NCI-H226 (cell line): ENCODE data around the gene AQR.
"Not testable (repeated sequence)": the region's sequence is repeated elsewhere in the genome, so short reads cannot be mapped to it uniquely, and the experiment has no call there.

Source experiments
- DNase-seq: peaks from one replicate; pipeline ENCODE4 v3.0.0-alpha.2; 2015

The AQR gene

GRCh38 chr15:34952481-34952880, 17.1 kb downstream of the AQR start:
- no peak for DNase-seq

DNA sequence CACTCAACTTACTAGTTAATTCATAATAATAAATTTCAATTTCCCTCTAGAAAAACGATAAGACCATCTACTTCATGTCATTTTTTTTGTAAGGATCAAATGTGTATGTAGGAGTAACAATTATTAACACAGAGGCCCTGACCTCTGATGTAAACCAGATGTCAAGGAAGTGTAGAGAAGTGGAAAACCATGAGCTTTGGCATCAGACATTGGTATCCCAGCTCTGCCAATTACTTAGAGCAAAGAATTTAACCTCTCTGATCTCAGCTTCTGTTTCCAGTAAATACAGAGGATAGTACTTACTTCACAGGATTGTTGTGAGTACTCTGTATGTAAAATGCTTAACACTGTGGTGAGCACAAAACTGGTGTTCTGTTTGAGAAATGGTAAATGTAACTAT, 17.5 kb downstream of the AQR start:
- no peak for DNase-seq

- DNase-seq, result no peak
Measured at GRCh38 chr15:34944936-34945335, 24.6 kb downstream of the AQR start.

DNA sequence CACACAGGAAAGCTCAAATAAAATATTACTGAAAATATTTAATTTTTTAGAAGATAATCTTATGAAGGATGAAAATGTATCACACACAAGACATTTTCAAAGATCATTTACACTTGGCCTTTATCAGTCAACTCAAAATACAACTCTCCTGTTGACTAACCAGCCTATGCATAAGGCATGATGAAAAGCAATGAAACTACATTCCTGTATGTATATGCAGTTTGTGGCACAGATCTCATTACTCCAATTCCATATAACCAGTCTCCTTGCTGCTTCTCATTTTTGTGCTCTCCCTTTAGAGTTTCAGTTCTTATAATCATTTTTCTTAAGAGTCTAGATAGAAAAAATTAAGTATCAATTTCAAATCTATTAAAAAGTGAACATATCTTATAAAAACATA, 25.8 kb downstream of the AQR start:
- no peak for DNase-seq

DNA sequence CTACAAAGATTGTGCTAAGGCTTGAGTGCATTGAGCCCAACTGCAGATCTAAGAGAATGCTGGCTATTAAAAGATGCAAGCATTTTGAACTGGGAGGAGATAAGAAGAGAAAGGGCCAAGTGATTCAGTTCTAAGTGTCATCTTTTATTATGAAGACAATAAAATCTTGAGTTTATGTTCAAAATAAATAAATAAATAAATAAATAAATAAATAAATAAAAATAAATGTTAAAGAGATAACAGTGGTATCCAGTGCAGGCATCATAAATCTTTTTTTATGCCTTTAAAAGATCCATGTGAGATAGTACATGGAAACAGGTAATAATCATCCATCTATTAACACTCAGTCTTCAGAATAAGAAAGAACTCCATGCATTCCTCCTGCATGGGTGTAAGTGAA, 26.3 kb downstream of the AQR start:
- not testable (repeated sequence) for DNase-seq

DNA sequence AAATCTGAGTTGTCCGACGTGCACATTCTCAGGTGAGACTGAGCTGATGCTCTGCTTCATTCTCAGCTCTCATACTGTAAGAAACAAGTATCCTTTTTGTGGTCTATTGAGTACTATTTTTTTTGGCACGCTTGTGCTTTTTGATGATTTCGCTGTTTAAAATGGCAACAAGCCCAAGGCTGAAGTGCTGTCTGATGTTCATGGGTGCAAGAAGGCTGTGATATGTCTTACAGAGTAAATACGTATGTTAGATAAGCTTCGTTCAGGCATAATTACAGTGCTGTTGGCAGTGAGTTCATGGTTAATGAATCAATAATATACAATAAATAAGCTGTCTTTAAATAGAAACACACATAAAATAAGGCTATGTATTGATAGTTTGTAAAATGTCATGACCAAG, 27.2 kb downstream of the AQR start:
- DNase-seq, result no peak

DNA sequence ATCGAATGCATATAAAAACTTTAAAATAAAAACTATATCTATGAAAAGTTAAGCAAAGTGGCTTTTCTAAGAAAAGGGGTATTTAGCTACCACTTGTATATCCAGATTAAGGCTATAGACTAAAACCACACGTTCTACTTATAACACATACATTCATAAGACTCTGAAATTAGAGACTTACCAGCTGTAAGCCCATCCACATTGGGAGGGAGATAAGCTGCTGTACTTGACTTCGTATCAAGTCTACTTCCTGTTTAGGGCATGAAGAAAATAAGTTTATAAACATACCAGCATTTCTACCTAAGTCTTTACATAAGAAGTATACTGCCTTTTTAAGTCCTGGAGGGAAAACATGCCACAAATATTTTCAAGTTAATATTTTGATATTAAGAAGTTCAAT, 27.7 kb downstream of the AQR start:
- DNase-seq, result no peak

- no peak for DNase-seq
Measured at GRCh38 chr15:34941185-34941698, 28.3 kb downstream of the AQR start.

DNA sequence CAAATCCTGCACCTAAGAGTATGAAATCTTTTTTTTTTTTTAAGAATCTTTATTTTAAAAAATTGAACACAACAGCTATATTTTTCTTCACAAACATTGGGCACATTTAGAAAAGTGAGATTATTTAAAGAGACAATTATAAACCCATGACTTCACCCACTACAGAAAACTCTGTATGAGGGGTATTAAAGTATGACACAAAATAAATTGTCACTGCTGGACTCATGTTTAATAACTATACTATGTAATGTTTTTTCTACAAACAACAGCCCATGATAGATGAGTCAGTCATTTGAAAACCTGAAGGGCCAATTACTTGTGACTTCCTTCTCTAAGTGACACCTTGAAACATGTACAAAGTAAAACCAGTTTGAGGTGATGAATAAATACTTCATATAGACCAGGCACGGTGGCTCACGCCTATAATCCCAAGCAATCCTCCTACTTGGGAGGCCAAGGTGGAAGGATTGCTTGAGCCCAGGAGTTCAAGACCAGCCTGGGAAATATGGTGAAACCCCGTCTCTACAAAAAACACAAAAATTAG, 36.0 kb downstream of the AQR start:
- no peak for DNase-seq

GRCh38 chr15:34928349-34928748, 41.2 kb downstream of the AQR start:
- not testable (repeated sequence) for DNase-seq

GRCh38 chr15:34927726-34928125, 41.8 kb downstream of the AQR start:
- no peak for DNase-seq

DNA sequence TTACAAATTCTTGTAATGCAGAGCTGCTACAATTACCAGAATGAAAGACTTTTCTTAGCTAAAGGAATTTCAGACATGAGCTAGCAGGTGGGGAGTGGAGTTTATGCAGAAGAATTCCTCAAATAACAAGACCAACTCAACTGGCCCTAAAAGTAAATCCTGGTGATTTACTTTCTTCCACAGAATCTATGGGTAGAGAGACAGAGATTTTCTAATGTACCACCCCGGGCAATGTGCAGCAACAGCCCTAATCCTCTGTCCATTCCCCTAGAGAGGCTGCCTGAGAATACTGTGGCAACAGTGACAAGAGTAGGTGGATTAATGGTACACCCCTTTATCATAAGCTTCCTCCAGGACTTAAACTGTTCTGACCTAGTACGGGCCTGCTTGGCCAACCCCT, 55.2 kb downstream of the AQR start:
- no peak for DNase-seq

- no peak for DNase-seq
Measured at GRCh38 chr15:34905047-34905446, 64.5 kb downstream of the AQR start.

DNA sequence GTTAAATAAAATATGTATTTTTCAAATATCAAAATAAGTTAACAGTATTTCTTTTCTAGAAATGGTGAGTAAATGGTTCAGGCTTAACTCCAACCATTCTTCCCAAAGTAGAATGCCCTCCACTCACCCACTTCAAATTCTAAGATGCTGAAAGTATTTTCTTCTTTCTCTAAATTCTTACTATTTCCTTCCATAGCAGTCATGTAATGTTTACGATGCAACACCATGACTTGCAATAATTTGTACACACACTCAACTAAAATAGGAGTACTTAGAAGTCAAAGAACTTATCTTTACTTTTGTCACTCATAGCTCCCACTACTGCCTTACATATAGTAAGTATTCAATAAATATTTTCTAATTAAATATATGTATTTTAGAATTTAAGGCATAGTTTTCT, 65.0 kb downstream of the AQR start:
- DNase-seq, result no peak

DNA sequence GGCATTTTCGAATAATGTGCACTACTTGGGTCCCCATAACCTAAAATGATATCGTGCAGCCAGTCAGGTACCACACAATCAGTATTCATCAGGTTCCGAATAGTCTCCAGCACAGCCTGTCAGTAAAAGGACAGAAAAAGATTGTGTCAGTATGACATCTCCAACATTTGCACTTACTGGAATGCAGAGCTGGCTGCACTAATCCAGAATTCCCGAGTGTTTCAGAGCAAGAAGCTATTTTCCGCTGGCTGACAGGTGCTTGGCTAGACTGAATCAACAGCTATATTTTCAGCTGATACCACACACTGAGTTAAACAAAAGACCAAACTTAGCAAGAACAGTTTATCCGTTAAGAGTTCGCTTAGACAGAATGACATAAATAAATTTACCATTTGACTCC, 68.8 kb downstream of the AQR start:
- no peak for DNase-seq

GRCh38 chr15:34896183-34896582, 73.4 kb downstream of the AQR start:
- no peak for DNase-seq

DNA sequence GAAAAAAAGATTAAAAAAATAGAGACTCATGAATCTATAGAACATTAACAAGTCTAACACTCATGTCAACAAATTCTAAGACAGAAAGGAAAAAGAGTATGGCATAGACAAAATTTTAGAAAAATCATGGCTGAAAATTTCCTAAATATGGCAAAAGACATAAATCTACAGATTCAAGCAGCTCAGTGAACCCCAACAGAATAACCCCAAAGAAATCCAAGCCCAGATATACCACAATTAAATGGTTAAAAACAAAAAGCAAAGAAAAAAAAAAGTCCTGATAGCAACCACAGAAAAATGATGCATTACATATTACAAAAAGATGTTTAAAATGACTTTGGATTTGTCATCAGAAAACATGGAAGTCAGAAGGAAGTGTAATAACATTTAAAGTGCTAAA, 75.6 kb downstream of the AQR start:
- no peak for DNase-seq

DNA sequence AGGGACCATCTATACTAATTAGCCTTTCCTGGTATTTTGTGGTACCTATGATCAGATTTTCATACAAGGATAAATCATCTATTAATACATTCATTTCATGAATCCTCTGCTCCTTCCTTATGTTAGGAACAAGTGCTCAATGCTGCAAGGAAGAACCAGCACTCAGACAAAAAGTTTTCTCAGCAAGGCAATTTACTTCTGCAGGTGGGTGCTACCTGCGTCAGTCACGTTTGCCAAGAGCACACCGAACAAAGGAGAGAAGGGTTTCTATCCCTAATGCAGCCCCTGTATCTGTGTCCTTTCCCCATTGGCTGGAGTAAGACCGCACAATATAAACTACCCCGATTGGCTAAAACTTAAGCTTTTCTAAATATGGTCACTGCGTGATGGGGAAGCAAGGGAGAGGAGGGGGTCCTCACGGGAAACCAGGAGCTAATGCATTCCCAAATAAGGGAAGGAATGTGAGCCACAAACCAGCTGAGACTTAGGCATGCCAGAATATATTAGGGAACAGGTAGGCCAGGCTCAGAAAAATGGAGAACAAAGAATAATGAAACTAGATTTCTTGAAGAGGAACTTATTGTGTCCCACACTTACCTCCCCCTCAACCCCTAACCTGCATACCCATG, 76.5 kb downstream of the AQR start:
- DNase-seq, result no peak

DNA sequence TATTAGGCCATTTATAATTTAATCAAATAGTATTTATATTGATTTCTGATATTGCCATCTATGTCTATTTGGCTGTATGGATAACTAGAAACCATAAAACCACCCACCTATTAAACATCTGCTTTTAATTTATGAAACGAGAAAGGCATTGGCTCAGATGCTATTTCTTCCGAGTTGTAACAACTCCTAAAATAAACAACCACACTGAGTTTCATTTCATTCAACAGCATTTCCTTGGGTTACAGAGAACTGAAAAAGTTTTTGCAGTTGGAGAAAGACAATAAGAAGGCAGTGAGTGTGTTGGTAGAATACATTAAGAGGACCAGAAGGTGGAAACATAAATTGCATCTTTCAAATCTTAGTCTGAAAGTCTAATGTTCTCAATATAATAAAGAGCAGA, 79.1 kb downstream of the AQR start:
- no peak for DNase-seq

DNA sequence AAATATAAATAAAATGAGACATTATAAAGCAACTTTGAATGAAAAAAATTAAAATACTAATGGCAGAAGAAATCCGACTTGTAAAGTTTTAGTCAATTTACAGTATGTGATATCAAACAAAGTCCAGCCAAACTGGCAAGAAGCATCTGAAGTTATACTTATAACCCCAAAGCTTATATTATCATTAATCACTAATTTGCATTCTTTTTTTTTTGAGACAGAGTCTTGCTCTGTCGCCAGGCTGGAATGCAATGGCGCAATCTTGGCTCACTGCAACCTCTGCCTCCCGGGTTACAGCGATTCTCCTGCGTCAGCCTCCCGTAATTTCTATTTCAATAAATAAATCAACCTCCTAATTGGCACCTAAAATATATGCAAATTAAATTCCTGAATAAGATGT, 80.1 kb downstream of the AQR start:
- peak; percentile 1 for DNase-seq

- no peak for DNase-seq
Measured at GRCh38 chr15:34886134-34886533, 83.4 kb downstream of the AQR start.

- DNase-seq, result no peak
Measured at GRCh38 chr15:34883633-34884032, 85.9 kb downstream of the AQR start.

DNA sequence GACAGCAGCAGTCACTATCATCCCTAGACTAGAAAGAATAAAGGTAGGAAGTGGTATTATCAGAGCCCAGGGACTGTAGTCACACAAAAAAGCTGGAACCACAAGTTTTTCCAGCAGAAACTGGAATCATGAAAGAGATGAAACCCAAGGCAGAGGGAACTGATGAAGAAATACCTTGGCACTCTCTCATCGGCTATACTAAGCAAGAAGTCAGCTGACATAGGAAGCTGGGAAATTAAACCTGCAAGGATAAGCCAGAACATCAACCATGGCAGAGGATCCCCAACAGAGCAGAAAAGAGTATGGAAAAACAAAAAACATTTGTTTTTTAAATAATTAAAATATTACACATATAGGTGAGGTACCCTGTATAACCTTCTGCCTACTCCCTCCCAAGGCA, 86.5 kb downstream of the AQR start:
- peak; percentile 1 for DNase-seq

DNA sequence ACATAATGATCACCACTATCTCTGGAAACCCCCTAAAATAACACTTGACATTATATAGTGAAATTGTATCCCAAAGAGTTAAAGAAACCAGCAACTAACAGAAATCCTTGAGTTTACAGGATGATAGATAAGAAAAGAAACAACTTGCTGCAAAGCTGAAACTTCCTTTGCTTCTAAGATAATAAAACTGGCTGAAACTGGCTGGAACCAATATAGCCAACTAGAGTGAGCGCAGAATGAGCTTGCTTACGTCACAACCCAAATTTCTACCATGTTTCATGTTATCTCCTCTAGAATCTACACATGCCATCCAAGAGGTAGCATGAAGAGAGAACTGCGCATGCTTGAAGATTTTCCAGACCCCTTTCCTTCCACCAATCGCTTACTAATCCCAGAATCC, 90.4 kb downstream of the AQR start:
- no peak for DNase-seq

- no peak for DNase-seq
Measured at GRCh38 chr15:34876640-34877039, 92.9 kb downstream of the AQR start.
